ENCODE data around the gene DOK6.

DOK6 gene

DNA sequence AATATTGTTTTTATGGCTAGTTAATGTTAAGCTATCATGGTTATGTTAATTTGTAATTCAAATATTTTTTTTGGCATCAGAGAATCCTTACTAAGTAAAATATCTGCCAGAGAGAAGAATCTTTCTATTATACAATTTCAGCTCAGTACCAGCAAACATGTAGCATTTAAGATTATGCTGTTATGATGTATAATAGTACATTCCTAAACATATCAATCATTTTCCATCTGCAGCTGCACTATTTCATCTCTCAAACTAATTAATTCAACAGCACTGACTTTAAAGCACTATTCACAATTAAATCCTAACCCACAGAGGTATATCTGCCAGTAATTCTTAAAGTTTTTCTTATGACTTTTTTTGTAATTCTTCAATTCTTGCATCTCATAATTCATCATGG is 296.4 kb downstream of the DOK6 start:
- H3K9me3 Mint-ChIP-seq, result no peaks in the 10 kb centered on the region
- no peaks in the 10 kb centered on the region for H3K4me1 Mint-ChIP-seq
- no peak overlapping the region for H3K27ac Mint-ChIP-seq
- no peaks in the 10 kb centered on the region for H3K36me3 Mint-ChIP-seq
- ATAC-seq, result no peak
- H3K27me3 Mint-ChIP-seq, result no peaks in the 10 kb centered on the region
- no peak overlapping the region for H3K4me3 Mint-ChIP-seq

GRCh38 chr18:69697689-69698088 is 297.0 kb downstream of the DOK6 start:
- no peak overlapping the region for H3K4me3 Mint-ChIP-seq
- H3K36me3 Mint-ChIP-seq, result no peaks in the 10 kb centered on the region
- no peaks in the 10 kb centered on the region for H3K9me3 Mint-ChIP-seq
- no peak overlapping the region for H3K27ac Mint-ChIP-seq
- ATAC-seq, result no peak
- no peaks in the 10 kb centered on the region for H3K4me1 Mint-ChIP-seq
- H3K27me3 Mint-ChIP-seq, result no peaks in the 10 kb centered on the region

DNA sequence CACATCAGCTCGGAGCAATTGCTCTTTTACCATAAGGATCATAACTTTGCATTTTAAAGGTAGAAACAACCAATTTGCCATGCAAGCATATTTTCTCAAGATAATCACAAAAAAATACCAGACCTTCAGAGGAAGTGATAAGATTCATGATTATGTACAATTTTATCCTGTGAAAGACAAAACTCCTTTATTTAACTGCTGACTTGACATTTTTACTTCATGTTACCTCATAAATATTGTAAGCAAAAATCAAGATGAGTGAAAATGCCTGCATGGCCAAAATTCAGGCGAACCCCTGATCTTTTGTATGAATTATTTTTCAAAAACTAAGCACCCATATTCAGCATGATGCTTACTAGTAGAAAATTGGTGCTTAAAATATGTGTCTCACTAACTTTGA is 300.6 kb downstream of the DOK6 start:
- Mint-ChIP-seq H3K36me3 (no peaks in the 10 kb centered on the region), H3K27ac (no peak overlapping the region), H3K9me3 (no peaks in the 10 kb centered on the region), H3K4me1 (no peaks in the 10 kb centered on the region), H3K4me3 (no peak overlapping the region), H3K27me3 (no peaks in the 10 kb centered on the region)
- no peak for ATAC-seq

DNA sequence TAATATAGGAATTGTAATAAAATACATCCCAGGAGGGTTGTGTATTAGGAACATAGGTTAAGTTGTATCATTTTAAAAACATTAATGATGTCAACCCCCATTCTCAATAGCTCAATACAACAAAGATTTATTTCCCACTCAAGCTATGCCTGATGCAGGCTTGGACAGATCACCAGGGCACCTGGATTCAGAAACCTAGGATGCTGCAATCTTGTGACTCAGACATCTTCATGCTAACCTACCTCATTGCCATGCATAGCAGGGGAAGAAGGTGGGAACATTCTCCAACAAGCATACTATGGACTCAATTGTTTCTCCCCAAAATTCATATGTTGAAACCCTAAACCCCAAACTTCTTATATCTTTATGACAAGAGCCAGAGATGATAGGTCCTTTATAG is 302.8 kb downstream of the DOK6 start:
- Mint-ChIP-seq H3K27ac (no peak overlapping the region), H3K9me3 (no peaks in the 10 kb centered on the region), H3K27me3 (no peaks in the 10 kb centered on the region), H3K4me3 (no peak overlapping the region), H3K4me1 (no peaks in the 10 kb centered on the region), H3K36me3 (no peaks in the 10 kb centered on the region)
- ATAC-seq, result no peak

GRCh38 chr18:69705987-69706386 is 305.3 kb downstream of the DOK6 start:
- Mint-ChIP-seq H3K27me3 (no peaks in the 10 kb centered on the region), H3K4me3 (no peak overlapping the region), H3K36me3 (no peaks in the 10 kb centered on the region), H3K9me3 (no peaks in the 10 kb centered on the region), H3K4me1 (no peaks in the 10 kb centered on the region), H3K27ac (no peak overlapping the region)
- ATAC-seq, result no peak

DNA sequence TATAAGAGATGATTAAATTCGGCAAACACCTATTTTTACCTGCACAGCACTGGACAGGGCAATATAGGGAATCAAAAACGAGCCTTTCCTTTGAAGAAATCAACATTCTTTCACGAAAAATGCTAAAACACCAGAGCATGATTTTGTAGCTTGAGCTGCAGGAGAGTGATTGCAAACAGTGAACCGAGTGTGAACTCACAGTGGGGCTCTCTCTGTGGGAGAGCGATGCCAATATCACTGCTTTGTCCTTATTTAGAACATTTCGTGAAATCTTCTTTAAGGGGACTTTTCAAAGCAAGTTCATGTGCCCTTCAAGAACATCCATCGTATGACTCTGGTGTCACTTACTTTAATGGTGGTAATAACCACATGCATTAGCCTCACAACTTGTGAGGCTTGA is 308.2 kb downstream of the DOK6 start:
- Mint-ChIP-seq H3K36me3 (no peaks in the 10 kb centered on the region), H3K27ac (no peak overlapping the region), H3K27me3 (no peaks in the 10 kb centered on the region), H3K4me3 (no peak overlapping the region), H3K4me1 (no peaks in the 10 kb centered on the region), H3K9me3 (no peaks in the 10 kb centered on the region)
- no peak for ATAC-seq

DNA sequence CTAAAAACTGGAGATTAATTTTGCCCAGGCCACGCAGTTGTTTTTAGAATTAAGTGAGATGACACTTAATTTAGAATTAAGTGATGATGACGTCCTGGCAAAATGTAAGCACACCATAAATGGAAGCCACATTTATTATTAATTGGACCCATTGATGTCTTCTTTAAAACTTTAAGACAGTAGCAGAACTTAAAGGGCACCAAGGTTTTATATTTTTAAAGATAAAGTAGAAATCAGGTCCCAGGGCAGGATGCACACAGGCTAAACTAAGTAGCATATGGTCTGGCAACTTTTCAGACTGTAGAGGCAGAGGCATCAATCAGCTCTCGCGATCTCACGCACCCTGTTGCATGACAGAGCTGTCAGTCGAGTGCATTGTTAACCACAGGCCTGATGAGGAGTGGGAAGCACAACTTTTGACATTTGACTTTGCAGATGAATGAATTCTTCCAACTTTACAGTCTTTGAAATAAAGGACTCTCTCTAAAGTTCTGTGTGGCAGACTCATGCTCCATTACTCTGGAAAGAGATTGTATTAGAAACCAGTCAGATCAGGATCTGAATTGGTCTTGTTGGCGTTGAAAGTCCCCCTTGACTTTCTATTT is 314.6 kb downstream of the DOK6 start:
- Mint-ChIP-seq H3K4me3 (no peak overlapping the region), H3K27me3 (no peaks in the 10 kb centered on the region), H3K4me1 (no peaks in the 10 kb centered on the region), H3K36me3 (no peaks in the 10 kb centered on the region), H3K9me3 (peaks cover 4% of the 10 kb centered on the region), H3K27ac (no peak overlapping the region)
- ATAC-seq, result no peak

DNA sequence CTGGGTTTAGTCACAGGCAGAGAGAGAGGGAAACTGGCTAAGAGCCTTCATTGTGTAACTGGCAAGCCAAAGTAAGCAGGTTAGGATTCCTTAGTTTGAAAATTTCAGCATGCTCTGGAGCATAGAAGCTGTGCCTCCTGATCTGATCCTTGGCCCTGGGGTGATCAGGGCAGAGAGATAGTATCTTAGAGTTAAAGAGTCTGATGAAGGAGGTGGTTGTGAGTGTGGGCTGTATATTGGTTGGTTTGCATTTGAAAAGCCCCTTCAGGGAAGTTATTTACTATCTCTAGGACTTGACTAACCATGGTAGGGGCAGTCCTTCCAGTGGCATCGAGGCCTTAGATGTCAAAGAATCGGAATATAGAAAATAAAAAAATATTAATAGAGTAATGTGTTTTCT is 316.9 kb downstream of the DOK6 start:
- Mint-ChIP-seq H3K9me3 (peaks cover 4% of the 10 kb centered on the region), H3K27me3 (no peaks in the 10 kb centered on the region), H3K4me3 (no peak overlapping the region), H3K4me1 (no peaks in the 10 kb centered on the region), H3K36me3 (no peaks in the 10 kb centered on the region), H3K27ac (no peak overlapping the region)
- no peak for ATAC-seq

DNA sequence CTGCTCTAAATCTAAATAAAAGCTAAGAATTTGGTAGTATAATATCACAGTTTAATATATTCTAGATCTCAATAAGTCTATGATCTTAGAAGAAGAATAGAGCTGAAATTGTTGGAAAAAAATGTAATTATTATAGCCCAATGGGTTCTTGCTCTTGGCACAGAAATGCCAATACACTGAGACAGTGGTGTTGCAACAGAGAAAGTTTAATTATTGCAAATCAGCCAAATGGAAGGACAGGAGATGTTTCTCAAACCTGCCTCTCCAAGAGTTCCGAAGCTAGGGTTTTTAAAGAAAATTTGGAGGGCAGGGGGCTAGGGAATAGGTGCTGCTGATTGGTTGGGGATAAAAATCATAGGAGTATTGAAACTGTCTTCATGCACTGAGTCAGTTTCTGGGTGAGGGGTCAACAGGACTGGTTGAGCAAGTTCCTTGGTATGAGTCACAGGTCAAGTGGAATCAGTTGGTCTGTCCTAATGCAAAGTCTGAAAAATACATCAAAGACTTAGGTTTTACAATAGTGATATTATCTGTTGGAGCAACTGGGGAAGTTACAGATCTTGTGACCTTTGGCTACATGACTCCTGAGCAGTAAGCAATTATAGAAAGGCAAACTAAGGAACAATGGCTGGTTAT is 318.3 kb downstream of the DOK6 start:
- Mint-ChIP-seq H3K4me3 (no peak overlapping the region), H3K4me1 (no peaks in the 10 kb centered on the region), H3K36me3 (no peaks in the 10 kb centered on the region), H3K27me3 (no peaks in the 10 kb centered on the region), H3K27ac (no peak overlapping the region), H3K9me3 (peaks cover 4% of the 10 kb centered on the region)
- ATAC-seq, result no peak

- Mint-ChIP-seq H3K9me3 (peaks cover 4% of the 10 kb centered on the region), H3K4me1 (no peaks in the 10 kb centered on the region), H3K27me3 (no peaks in the 10 kb centered on the region), H3K36me3 (no peaks in the 10 kb centered on the region), H3K27ac (no peak overlapping the region), H3K4me3 (no peak overlapping the region)
- no peak for ATAC-seq
Measured at GRCh38 chr18:69720422-69720821, 319.7 kb downstream of the DOK6 start.

- no peak for ATAC-seq
- Mint-ChIP-seq H3K36me3 (no peaks in the 10 kb centered on the region), H3K27me3 (no peaks in the 10 kb centered on the region), H3K4me1 (no peaks in the 10 kb centered on the region), H3K9me3 (peaks cover 4% of the 10 kb centered on the region), H3K27ac (no peak overlapping the region), H3K4me3 (no peak overlapping the region)
Measured at GRCh38 chr18:69723434-69723833, 322.7 kb downstream of the DOK6 start.

GRCh38 chr18:69725009-69725408 is 324.3 kb downstream of the DOK6 start:
- no peaks in the 10 kb centered on the region for H3K4me1 Mint-ChIP-seq
- no peak for ATAC-seq
- H3K4me3 Mint-ChIP-seq, result no peak overlapping the region
- no peaks in the 10 kb centered on the region for H3K27me3 Mint-ChIP-seq
- no peak overlapping the region for H3K27ac Mint-ChIP-seq
- no peaks in the 10 kb centered on the region for H3K9me3 Mint-ChIP-seq
- H3K36me3 Mint-ChIP-seq, result no peaks in the 10 kb centered on the region

GRCh38 chr18:69725855-69726508 is 325.3 kb downstream of the DOK6 start:
- ATAC-seq, result no peak
- H3K9me3 Mint-ChIP-seq, result no peaks in the 10 kb centered on the region
- no peak overlapping the region for H3K27ac Mint-ChIP-seq
- no peaks in the 10 kb centered on the region for H3K4me1 Mint-ChIP-seq
- no peak overlapping the region for H3K4me3 Mint-ChIP-seq
- H3K36me3 Mint-ChIP-seq, result no peaks in the 10 kb centered on the region
- no peaks in the 10 kb centered on the region for H3K27me3 Mint-ChIP-seq

DNA sequence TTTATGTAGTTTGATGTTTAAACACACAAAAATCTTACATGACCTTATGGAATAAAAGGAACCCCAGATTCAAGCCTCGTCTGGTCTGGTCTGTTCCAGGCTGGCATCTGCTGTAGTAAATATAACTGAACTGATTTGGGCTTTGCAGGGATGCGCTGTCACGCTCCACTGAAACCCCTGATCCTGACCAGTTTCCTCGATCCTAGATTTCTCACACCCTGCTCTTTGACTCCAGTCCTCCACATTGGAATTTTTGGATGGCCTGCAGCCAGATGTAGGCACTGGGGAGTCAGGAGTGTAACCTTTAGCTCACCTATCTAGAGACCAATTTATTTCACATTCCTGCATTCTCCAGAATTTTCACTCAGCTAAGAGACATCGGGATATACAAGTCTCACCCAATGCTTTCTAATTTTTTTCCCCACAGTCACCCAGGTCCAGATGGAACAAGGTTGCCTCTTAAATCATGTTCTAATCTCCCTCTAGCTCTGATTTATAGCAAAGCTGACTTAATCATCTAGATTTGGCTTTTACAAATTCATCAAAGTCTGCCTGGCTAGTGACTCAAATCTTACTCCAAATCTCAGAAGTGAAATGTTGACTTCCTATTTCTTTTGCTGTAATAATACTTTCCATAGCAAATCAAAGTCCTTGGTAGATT is 327.4 kb downstream of the DOK6 start:
- Mint-ChIP-seq H3K36me3 (no peaks in the 10 kb centered on the region), H3K27ac (no peak overlapping the region), H3K27me3 (no peaks in the 10 kb centered on the region), H3K9me3 (no peaks in the 10 kb centered on the region), H3K4me3 (no peak overlapping the region), H3K4me1 (no peaks in the 10 kb centered on the region)
- no peak for ATAC-seq

DNA sequence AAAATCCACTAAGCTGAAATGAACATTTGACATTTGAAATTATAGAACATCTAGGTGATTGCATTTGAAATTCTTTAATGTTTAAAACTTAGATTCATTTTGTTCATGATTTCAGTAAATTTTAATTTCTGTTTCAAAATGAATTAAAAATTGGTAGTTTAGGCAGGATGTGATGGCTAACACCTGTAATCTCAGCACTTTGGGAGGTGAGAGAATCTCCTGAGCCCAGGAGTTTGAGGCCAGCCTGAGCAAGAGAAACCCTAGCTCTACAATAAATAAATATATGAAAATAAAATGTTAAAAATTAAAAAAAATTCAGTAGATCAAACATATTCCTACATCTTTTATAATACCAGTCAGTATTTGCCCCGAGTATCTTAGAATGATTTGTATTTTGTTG is 330.0 kb downstream of the DOK6 start:
- H3K9me3 Mint-ChIP-seq, result no peaks in the 10 kb centered on the region
- no peaks in the 10 kb centered on the region for H3K36me3 Mint-ChIP-seq
- H3K27me3 Mint-ChIP-seq, result no peaks in the 10 kb centered on the region
- ATAC-seq, result no peak
- no peak overlapping the region for H3K27ac Mint-ChIP-seq
- no peak overlapping the region for H3K4me3 Mint-ChIP-seq
- H3K4me1 Mint-ChIP-seq, result no peaks in the 10 kb centered on the region

DNA sequence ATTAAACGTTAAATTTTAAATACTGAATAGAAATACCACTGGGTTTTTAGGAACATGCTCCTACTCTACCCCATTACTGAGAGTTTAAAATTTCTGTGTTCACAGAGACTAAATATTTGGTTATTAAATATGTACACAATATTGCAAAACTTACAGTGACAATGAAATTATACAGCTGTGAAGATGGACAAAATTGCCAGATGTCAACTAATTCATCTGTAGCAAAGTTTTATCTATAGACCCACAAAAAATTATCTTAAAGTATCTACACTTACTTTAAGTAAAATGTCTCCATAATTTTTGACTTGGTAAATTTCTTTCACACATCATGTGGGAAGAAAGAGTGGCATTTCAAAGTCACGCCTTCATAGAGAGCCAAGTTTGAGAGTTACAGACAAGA is 333.8 kb downstream of the DOK6 start:
- no peak overlapping the region for H3K27ac Mint-ChIP-seq
- H3K4me3 Mint-ChIP-seq, result no peak overlapping the region
- H3K36me3 Mint-ChIP-seq, result no peaks in the 10 kb centered on the region
- no peaks in the 10 kb centered on the region for H3K27me3 Mint-ChIP-seq
- ATAC-seq, result no peak
- H3K4me1 Mint-ChIP-seq, result no peaks in the 10 kb centered on the region
- no peaks in the 10 kb centered on the region for H3K9me3 Mint-ChIP-seq
